Right lobe of liver (tissue), 4 donors: ENCODE data around the gene SVIL.

Experiments
- CTCF ChIP-seq, 4 donors: fragments of 200-600 bp in 3 of 4; fragments of 450-650 bp in 1 of 4; IDR thresholded peaks; one replicate each; pipeline versions ENCODE4 v1.5.1 to v1.8.0; 2016 to 2022; ENCODE audit warnings: antibody characterized with exemption in 4 of 4, mild to moderate bottlenecking in 2 of 4
- POLR2A ChIP-seq: fragments of 450-650 bp; IDR thresholded peaks from one replicate; pipeline ENCODE4 v1.6.1; 2017; ENCODE audit warnings: antibody characterized with exemption, mild to moderate bottlenecking
- donor health status: DM: no; HTN: no; CAD: no.
- donor health status: DM: no; HTN: no; CAD: no.
- donor health status: DM: no; HTN: yes; CAD: no.

DNA sequence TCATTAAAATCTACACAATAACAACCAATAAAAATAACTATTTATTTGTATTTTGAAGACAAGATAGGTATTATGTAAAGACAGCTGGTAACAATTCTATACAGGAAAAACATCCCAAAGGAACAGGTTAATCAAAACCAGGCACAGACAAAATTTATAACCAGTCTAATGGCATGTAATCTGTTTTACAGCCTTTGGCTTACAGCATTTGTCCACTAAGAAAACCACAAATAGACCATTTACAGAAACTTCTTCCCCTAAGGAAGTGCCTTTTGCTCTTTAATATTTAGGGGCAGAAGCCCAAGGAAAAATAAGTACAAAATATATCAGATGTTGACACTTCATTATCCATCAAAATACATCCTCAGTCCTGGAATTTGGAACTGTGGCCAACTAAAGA is 65.0 kb downstream of the SVIL start:
- TF ChIP-seq CTCF (IDR thresholded peaks at IDR 0.05) (no peak), POLR2A (no peak)
